Measurements from ENCODE around the gene TMEM132C.

GRCh38 chr12:128623748-128624147, 356.8 kb downstream of the TMEM132C start:
- TF ChIP-seq, protein P1, sequence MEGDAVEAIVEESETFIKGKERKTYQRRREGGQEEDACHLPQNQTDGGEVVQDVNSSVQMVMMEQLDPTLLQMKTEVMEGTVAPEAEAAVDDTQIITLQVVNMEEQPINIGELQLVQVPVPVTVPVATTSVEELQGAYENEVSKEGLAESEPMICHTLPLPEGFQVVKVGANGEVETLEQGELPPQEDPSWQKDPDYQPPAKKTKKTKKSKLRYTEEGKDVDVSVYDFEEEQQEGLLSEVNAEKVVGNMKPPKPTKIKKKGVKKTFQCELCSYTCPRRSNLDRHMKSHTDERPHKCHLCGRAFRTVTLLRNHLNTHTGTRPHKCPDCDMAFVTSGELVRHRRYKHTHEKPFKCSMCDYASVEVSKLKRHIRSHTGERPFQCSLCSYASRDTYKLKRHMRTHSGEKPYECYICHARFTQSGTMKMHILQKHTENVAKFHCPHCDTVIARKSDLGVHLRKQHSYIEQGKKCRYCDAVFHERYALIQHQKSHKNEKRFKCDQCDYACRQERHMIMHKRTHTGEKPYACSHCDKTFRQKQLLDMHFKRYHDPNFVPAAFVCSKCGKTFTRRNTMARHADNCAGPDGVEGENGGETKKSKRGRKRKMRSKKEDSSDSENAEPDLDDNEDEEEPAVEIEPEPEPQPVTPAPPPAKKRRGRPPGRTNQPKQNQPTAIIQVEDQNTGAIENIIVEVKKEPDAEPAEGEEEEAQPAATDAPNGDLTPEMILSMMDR (IDR thresholded peaks at IDR 0.05; ENCODE audit: low read length), result no peak
- no peak for TF ChIP-seq EZH2 (optimal IDR thresholded peaks at IDR 0.05; ENCODE audit: low read depth, low read length)

Data from MM.1S (cell line).